Breast epithelium (tissue), 3 donors: ENCODE results near the gene LHFPL3.

Experiments used
- CTCF ChIP-seq, 3 donors: fragments of 450-650 bp; IDR thresholded peaks; one replicate each; pipeline ENCODE4 v1.5.1; 2016 to 2017; ENCODE audit warnings: antibody characterized with exemption in 3 of 3, mild to moderate bottlenecking in 3 of 3, moderate library complexity in 3 of 3
- POLR2A ChIP-seq: fragments of 450-650 bp; IDR thresholded peaks from one replicate; pipeline ENCODE4 v1.6.1; 2016; ENCODE audit warnings: antibody characterized with exemption, mild to moderate bottlenecking, moderate library complexity

GRCh38 chr7:104814671-104815400 lies 486.4 kb downstream of the LHFPL3 start:
- TF ChIP-seq CTCF (IDR thresholded peaks at IDR 0.05) (no peak), POLR2A (no peak)
